Naive B cell (primary cell): Measurements from ENCODE around the gene SV2C. TPM values are rescaled to one million over a fixed set of nuclear protein-coding genes. Genes with fewer than 3 reads are reported as not detected.
A peak's percentile ranks its signal among the peaks of the same experiment; 100 is the strongest.

ENCODE experiments used
- ATAC-seq, 2 donors: fragments of 150-1000 bp; cut with Tn5 transposase; 2 replicates each; pipeline ENCODE4 v1.10.0; 2021; ENCODE audit warnings: low read depth in 2 of 2, mild to moderate bottlenecking in 2 of 2, moderate library complexity in 2 of 2
- DNase-seq: peaks from one replicate; pipeline ENCODE4 v3.0.0; 2022
- H3K27ac Mint-ChIP-seq, 6 donors: one replicate each; pipeline ENCODE4 v1.8.0; 2020 to 2022; ENCODE audit warnings: mild to moderate bottlenecking in 6 of 6, mixed read lengths in 6 of 6, moderate library complexity in 5 of 6, inconsistent platforms in 2 of 6
- H3K27me3 Mint-ChIP-seq, 3 donors: one replicate each; pipeline ENCODE4 v1.8.0; 2021 to 2022; ENCODE audit warnings: mixed read lengths in 3 of 3, mild to moderate bottlenecking in 1 of 3
- H3K36me3 Mint-ChIP-seq, 2 donors: one replicate each; pipeline ENCODE4 v1.8.0; 2020 to 2022; ENCODE audit warnings: mixed read lengths in 2 of 2, inconsistent platforms in 1 of 2, mild to moderate bottlenecking in 1 of 2
- H3K4me1 Mint-ChIP-seq, 3 donors: one replicate each; pipeline ENCODE4 v1.8.0; 2020 to 2022; ENCODE audit warnings: mixed read lengths in 3 of 3, inconsistent platforms in 1 of 3, mild to moderate bottlenecking in 1 of 3, moderate library complexity in 1 of 3
- H3K4me3 Mint-ChIP-seq, 8 donors: one replicate each; pipeline ENCODE4 v1.8.0; 2020 to 2022; ENCODE audit warnings: mild to moderate bottlenecking in 8 of 8, mixed read lengths in 8 of 8, moderate library complexity in 8 of 8, inconsistent platforms in 2 of 8
- H3K9me3 Mint-ChIP-seq, 7 donors: one replicate each; pipeline ENCODE4 v1.8.0; 2020 to 2022; ENCODE audit warnings: mixed read lengths in 7 of 7, mild to moderate bottlenecking in 5 of 7, inconsistent platforms in 2 of 7, moderate library complexity in 1 of 7
- polyA plus RNA-seq, 6 donors: library from polyadenylated mRNA; unstranded; fragments of 300-500 nt; fragmentation: Illumina TruSeq; gene quantifications; one replicate each; pipeline ENCODE4 v1.2.3, GENCODE V29; 2021; ENCODE audit warnings: low read depth in 6 of 6

The SV2C gene
- polyA plus RNA-seq, 6 donors from 2014 or later: not detected

DNA sequence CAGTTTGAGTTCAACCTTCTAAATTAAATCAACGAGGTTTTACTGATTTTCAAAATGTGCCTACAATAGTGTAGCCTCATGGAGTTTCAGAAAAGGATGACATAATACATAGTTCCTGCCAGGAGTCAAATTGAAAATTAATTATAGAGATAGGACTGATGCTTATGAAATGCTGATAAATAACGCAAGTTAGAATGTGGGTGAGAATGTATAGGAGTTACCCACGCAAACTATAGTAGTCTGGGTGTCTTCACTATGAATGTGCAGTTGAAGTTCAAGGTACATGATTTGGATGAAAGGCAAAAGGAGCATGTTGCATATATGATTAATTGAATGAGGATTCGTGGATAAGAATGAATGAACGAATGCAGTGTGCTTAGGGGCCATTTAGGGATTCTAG lies 95.7 kb downstream of the SV2C start:
- Mint-ChIP-seq H3K27ac (no peak overlapping the region), H3K4me1 (peaks cover 16 to 19% (median 18%) of the 10 kb centered on the region in 3 donors), H3K36me3 (peaks cover 0 to 7% of the 10 kb centered on the region in 2 donors), H3K9me3 (peaks cover 0 to 8% (median 0%) of the 10 kb centered on the region in 7 donors), H3K4me3 (no peak overlapping the region), H3K27me3 (peaks cover 0 to 13% (median 9%) of the 10 kb centered on the region in 3 donors)
- no peak for ATAC-seq
- no peak for DNase-seq

DNA sequence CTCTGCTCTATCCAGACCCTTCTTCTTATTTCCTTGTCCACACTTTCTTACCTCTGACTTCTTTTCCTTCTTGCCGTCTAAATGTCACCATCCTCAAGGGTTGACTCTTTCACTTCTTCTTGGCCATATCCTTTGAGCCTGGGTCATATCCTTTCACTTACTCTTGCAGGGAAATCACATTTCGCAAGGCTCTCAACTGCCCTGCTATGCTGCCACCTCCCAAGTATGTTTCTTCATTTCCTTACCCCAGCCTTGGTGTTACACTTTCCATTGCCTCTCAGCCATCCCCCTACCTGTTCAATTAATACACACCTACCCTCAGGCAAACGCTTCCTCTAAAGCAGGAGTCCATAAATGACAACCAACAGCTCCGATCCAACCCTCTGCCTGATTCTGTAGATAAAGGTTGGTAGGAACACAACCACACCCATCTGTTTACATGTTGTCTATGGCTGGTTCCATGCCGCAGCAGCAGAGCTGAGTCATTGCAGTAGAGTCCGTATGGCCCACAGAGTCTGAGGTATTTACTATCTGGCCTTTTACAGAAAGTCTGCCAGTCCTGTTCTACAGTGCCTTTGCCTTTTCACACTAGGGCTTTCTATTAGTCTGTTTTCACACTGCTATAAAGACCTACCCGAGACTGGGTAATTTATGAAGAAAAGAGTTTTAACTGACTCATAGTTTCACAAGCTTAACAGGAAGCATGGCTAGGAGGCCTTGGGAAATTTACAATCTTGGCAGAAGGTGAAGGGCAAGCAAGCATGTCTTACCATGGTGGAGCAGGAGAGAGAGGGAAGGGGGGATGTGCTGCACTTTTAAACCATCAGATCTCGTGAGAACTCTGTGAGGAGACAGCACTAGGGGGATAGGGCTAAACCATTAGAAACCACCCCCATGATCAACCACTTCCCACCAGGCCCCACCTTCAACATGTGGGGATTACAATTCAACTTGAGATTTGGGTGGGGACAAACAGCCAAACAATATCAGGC lies 97.9 kb downstream of the SV2C start:
- Mint-ChIP-seq H3K4me1 (peaks cover 5 to 8% (median 5%) of the 10 kb centered on the region in 3 donors), H3K27ac (no peak overlapping the region), H3K36me3 (peaks cover 0 to 7% of the 10 kb centered on the region in 2 donors), H3K27me3 (peaks cover 0 to 10% (median 4%) of the 10 kb centered on the region in 3 donors), H3K4me3 (no peak overlapping the region), H3K9me3 (peaks cover 0 to 8% (median under 1%) of the 10 kb centered on the region in 7 donors)
- ATAC-seq (no peak), DNase-seq (no peak)

DNA sequence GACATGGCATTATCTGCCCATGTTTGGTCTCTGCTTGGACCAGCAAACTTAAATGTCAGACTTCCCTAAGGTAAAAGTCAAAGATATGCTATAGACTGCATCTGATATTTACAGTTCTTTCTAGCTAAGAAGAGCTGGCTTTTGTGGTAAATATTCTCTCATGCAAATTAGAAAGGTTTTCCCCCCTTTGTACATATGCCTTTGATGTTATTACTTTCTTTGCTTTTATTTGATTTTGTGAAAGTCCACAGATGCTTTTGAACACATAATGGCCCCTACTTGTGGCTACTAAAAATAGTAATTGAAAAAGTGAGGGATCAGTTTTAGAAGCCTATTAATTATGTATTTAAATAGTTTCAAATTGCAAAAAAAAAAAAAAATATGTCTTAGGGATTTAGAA lies 104.2 kb downstream of the SV2C start:
- Mint-ChIP-seq H3K9me3 (peaks cover 1 to 12% (median 5%) of the 10 kb centered on the region in 7 donors), H3K36me3 (peaks cover 0 to 7% of the 10 kb centered on the region in 2 donors), H3K4me1 (no peaks in the 10 kb centered on the region), H3K27me3 (peaks cover 0 to 7% (median 4%) of the 10 kb centered on the region in 3 donors), H3K4me3 (no peak overlapping the region), H3K27ac (no peak overlapping the region)
- no peak for DNase-seq
- no peak for ATAC-seq

DNA sequence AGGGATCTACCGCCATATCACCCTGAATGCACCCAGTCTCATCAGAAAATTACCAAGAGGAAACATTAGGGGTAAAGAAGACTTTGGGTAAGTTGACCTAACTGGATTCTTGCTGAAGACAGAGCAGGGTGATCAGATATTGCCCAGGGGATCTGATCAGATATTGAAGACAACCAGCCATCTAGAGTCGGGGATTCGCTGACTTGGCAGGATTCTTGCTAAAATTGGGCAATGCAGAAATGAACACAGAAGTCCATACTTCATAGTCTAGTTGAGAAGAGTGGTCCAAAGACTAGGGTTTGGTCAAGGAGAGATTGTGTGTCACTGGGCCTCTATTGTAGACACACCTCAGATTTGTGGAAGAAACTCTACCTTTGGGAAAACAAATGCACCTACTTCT lies 107.2 kb downstream of the SV2C start:
- Mint-ChIP-seq H3K4me3 (no peak overlapping the region), H3K27ac (no peak overlapping the region), H3K9me3 (peaks cover 0 to 6% (median 3%) of the 10 kb centered on the region in 7 donors), H3K36me3 (no peaks in the 10 kb centered on the region), H3K4me1 (no peaks in the 10 kb centered on the region), H3K27me3 (peaks cover 0 to 7% (median 7%) of the 10 kb centered on the region in 3 donors)
- DNase-seq (no peak), ATAC-seq (no peak)

DNA sequence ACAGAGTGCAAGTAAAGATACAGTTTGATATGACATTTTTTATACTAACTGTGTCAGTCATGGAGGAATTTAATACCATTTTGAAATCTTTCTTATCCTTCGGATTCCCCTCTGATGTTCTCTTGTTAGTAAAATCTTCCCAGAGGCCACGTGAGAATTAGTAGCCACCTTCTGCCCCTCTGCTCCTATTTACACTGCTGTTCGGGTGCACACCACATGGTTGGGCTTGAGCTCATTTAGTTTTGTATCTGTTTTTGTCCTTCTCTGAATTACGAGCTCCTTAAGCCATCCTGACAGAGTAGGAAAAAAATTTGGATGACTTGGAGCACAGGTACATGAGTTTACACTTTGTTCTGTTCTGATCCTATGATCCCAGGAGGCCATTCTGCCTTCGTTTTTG lies 109.7 kb downstream of the SV2C start:
- H3K27ac Mint-ChIP-seq: no peak overlapping the region
- H3K9me3 Mint-ChIP-seq: peaks cover 0 to 6% (median 0%) of the 10 kb centered on the region in 7 donors
- no peak overlapping the region for H3K4me3 Mint-ChIP-seq
- ATAC-seq: no peak
- no peaks in the 10 kb centered on the region for H3K36me3 Mint-ChIP-seq
- H3K4me1 Mint-ChIP-seq: no peaks in the 10 kb centered on the region
- H3K27me3 Mint-ChIP-seq: peaks cover 0 to 18% (median 13%) of the 10 kb centered on the region in 3 donors
- DNase-seq: no peak

DNA sequence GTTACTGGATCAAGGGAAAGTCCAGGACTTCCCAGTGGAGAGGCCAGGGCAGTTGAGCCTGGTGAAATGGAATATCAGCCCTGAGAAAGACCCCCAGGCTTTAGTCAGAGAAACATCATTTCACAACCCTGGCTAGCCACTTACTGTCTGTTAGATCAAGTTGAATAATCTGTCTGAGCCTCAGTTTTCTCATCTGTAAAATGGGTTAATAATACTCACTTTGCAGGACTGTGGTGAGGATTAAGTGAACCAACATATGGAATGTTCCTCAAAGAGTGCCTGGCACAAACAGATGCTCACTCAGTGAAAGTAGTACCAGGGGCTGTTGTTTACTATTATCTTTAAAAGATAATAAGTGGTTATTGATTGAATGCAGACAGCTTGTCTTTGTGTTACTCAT lies 110.5 kb downstream of the SV2C start:
- peaks cover 0 to 18% (median 13%) of the 10 kb centered on the region in 3 donors for H3K27me3 Mint-ChIP-seq
- H3K4me1 Mint-ChIP-seq: no peaks in the 10 kb centered on the region
- no peak overlapping the region for H3K27ac Mint-ChIP-seq
- H3K4me3 Mint-ChIP-seq: no peak overlapping the region
- no peak for DNase-seq
- no peaks in the 10 kb centered on the region for H3K36me3 Mint-ChIP-seq
- ATAC-seq: no peak
- H3K9me3 Mint-ChIP-seq: peaks cover 0 to 6% (median 0%) of the 10 kb centered on the region in 7 donors

DNA sequence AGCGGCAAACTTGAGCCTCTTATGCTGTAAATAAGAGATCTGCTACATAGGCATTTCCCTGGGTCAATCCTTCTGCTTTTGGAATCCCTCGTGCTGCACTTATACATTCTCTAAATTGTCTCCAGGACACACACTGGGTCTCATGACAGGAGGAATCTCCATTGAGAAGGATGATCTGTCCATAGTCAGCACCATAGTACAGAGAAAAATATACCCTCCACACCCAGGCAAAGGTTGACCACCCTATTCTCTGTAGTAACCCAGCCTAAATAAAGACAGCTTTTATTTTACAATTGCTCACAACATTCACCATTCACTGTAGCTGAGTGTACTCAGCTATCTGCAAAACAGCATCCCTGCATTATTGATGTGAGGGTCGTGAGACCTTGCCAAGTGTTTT lies 111.2 kb downstream of the SV2C start:
- no peak overlapping the region for H3K27ac Mint-ChIP-seq
- DNase-seq (no peak), ATAC-seq (no peak)
- H3K27me3 Mint-ChIP-seq: peaks cover 0 to 18% (median 13%) of the 10 kb centered on the region in 3 donors
- H3K4me1 Mint-ChIP-seq: no peaks in the 10 kb centered on the region
- no peaks in the 10 kb centered on the region for H3K36me3 Mint-ChIP-seq
- peaks cover 0 to 6% (median 0%) of the 10 kb centered on the region in 7 donors for H3K9me3 Mint-ChIP-seq
- H3K4me3 Mint-ChIP-seq: no peak overlapping the region

DNA sequence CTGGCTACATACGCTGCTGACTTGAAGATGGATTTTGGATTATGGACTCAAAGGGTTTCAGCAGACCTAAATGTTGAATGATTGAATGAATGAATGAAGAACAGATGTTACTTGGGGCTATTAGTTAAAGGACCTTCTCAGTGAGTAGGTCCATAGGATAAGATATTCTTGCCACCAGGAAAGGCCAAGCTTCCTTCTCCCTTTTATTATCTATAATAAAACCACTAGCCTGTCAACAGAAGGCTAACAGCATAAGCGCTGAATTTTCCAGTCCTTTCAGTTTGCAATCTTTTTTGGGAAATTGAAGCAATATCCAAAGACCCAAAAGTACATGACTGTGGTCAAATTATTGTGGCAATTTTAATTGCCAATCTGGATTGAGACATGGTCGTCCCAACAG lies 113.3 kb downstream of the SV2C start:
- DNase-seq (no peak), ATAC-seq (no peak)
- Mint-ChIP-seq H3K27me3 (peaks cover 0 to 18% (median 13%) of the 10 kb centered on the region in 3 donors), H3K27ac (no peak overlapping the region), H3K4me3 (no peak overlapping the region), H3K36me3 (no peaks in the 10 kb centered on the region), H3K4me1 (no peaks in the 10 kb centered on the region), H3K9me3 (no peaks in the 10 kb centered on the region)

DNA sequence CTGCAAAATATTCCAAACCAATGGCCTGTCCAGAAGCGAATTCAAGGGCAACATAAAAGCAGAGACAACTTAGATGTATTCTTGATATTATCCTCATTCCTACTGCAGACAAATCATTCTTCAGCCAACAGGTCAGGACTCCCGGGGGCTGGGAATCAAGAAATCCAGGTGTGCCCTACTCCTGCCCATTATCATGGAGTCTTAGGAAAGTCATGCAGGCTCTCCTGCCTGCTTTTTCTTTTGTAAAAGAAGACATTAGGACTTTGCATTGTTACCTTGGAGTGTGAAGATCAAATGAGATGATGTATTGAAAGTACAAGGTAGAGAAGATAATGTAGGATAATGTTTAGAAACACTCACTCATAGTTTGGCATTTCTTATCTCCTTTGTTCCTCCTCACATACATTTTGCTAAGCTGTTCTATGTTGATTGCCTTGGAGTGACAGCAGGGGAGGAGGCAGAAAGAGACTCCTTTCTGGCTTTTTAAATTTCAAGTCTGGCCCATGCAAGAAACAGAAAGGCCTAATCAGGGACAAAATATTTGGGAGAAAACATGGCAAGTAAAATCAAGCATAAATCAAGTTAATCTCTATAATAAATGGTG lies 113.8 kb downstream of the SV2C start:
- Mint-ChIP-seq H3K36me3 (no peaks in the 10 kb centered on the region), H3K4me1 (no peaks in the 10 kb centered on the region), H3K9me3 (no peaks in the 10 kb centered on the region), H3K27ac (no peak overlapping the region), H3K27me3 (peaks cover 0 to 18% (median 13%) of the 10 kb centered on the region in 3 donors), H3K4me3 (no peak overlapping the region)
- DNase-seq (no peak), ATAC-seq (no peak)

DNA sequence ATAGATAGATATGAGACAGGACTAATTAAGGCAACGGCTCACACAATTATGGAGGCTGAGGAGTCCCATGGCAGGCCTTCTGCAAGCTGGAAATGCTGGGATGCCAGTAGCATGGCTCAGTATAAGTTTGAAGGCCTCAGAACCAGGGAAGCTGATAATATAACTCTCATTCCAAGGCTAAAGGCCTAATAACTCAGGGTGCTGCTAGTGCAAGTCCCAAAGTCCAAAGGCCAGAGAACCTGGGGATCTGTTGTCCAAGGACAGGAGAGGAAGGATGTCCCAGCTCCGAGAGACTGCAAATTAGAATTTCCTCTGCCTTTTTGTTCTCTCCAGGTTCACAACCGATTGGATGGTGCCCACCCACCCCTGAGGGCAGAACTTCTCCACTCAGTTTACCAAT lies 114.5 kb downstream of the SV2C start:
- Mint-ChIP-seq H3K36me3 (no peaks in the 10 kb centered on the region), H3K27ac (peak overlapping the region in 1 of 6 donors; percentile 82), H3K27me3 (peaks cover 0 to 18% (median 13%) of the 10 kb centered on the region in 3 donors), H3K9me3 (no peaks in the 10 kb centered on the region), H3K4me1 (no peaks in the 10 kb centered on the region), H3K4me3 (no peak overlapping the region)
- ATAC-seq: no peak
- no peak for DNase-seq

DNA sequence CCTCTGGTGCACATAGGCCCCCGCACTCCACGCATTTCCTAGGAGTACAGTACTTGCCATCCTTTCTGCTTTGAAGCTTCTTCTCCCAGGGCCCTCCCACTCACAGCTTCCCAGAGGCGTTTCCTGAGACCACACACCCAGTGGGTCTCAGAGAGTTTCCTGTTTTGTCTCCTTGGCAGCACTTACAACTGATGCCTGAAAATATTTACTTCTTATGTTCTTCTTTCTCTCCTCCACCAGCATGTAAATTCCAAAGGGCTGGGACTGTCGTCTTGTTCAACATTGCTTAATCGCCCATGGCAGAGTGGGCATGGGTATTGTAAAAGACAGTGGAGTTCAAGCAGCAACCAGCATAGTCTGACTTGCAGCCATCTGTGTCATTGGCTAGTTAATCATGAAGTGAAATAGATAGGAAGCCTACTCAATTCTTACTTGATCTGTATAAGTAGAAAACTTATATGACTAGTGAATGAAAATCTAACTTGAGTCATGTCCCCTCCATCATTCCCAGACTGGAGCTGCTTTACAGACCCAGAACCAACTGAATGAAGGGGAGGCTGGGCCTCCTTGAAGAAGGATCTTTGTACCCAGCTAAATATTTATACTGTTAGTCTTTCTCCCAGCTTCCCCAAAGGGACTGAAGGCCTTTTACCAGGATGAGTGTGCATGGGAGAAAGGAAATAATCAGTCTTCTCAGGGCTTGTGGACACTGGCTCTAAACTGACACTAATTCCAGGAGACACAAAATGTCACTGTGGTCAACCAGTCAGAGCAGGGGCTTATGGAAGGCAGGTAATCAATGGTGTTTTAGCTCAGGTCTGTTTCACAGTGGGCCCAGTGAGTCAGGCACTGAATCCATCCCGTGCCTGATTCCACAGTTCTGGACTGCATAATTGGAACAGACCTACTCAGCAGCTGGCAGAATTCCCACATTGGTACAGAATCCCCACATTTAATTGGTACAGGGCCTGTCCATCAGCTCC lies 116.4 kb downstream of the SV2C start:
- ATAC-seq: no peak
- Mint-ChIP-seq H3K36me3 (no peaks in the 10 kb centered on the region), H3K4me3 (no peak overlapping the region), H3K27ac (peak overlapping the region in 1 of 6 donors; percentile 15), H3K27me3 (peaks cover 0 to 17% (median 10%) of the 10 kb centered on the region in 3 donors), H3K9me3 (no peaks in the 10 kb centered on the region), H3K4me1 (no peaks in the 10 kb centered on the region)
- no peak for DNase-seq

DNA sequence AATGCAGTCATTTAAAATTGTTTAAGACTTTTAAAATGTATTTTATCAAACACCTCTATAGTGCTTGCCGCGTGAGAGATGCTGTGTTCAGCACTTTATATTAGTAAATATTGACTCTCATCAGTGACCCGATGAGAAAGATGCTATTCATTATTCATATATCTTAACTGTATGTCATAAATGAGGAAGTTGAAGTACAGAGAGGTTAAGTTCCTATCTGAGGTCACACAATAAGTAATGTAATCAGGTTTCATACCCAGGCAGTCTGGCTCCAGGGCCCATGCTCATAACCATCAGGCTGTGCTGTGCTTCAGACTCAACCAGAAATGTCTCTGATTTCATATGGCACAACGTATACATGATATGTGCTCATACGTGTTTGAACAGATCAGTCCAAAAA lies 119.0 kb downstream of the SV2C start:
- H3K27ac Mint-ChIP-seq: peak overlapping the region in 1 of 6 donors; percentile 16
- H3K4me1 Mint-ChIP-seq: no peaks in the 10 kb centered on the region
- no peaks in the 10 kb centered on the region for H3K9me3 Mint-ChIP-seq
- H3K36me3 Mint-ChIP-seq: no peaks in the 10 kb centered on the region
- no peak overlapping the region for H3K4me3 Mint-ChIP-seq
- no peaks in the 10 kb centered on the region for H3K27me3 Mint-ChIP-seq
- peak in 1 of 2 donors; percentile 33 for ATAC-seq
- no peak for DNase-seq

DNA sequence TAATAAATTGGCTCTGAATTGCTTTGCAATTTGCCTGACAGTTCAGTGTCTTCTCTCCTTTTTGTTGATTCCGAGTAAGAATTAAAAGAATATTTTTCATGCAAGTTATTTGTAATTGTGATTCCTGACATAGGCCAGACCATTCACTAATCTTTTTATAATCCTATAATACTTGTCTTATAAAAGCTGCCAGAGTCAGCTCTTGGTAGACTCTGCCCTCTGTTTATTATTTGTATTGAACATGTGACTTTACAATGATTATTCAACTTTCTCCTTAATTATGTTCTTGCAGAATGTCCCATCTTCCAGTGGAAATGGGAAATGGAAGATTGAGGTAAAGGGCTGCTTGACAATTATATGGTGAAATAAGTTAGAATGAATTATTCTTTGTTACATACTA lies 121.0 kb downstream of the SV2C start:
- Mint-ChIP-seq H3K4me3 (no peak overlapping the region), H3K27me3 (no peaks in the 10 kb centered on the region), H3K36me3 (no peaks in the 10 kb centered on the region), H3K4me1 (no peaks in the 10 kb centered on the region), H3K27ac (no peak overlapping the region), H3K9me3 (no peaks in the 10 kb centered on the region)
- no peak for DNase-seq
- ATAC-seq: no peak
